Esophagus mucosa (tissue), 1 donor: ENCODE results near the gene TADA3. TPM values are rescaled to one million over a fixed set of nuclear protein-coding genes. Genes with fewer than 3 reads are reported as not detected.

ENCODE experiments used
- ATAC-seq: fragments of 200-7000 bp; cut with Tn5 transposase; one replicate; pipeline ENCODE4 v1.9.1; 2020
- total RNA-seq: library from RNA; stranded (reverse); gene quantifications from one replicate; pipeline ENCODE4 v1.2.4, GENCODE V29; 2023
- donor health status: DM: yes; HTN: yes; CAD: no.

The TADA3 gene
- total RNA-seq, 1 donor from 2014 or later: 32.3 TPM

GRCh38 chr3:9760779-9761505, 31.3 kb downstream of the TADA3 start:
- no peak for ATAC-seq

GRCh38 chr3:9757427-9757826, 34.8 kb downstream of the TADA3 start:
- no peak for ATAC-seq

GRCh38 chr3:9754678-9755077, 37.6 kb downstream of the TADA3 start:
- no peak for ATAC-seq

- peak; percentile 27 for ATAC-seq
Observed at GRCh38 chr3:9750556-9751411, 41.5 kb downstream of the TADA3 start.

GRCh38 chr3:9749645-9750555, 42.4 kb downstream of the TADA3 start, which contains the start of gene OGG1:
OGG1 (plus strand) TSS chr3:9749952; CDS start chr3:9750287, 335 bp downstream.
- ATAC-seq: peak; percentile 97

- ATAC-seq: no peak
Observed at GRCh38 chr3:9749296-9749644, 43.0 kb downstream of the TADA3 start.

- ATAC-seq: no peak
Observed at GRCh38 chr3:9748031-9748430, 44.2 kb downstream of the TADA3 start.

GRCh38 chr3:9747267-9747666, 45.0 kb downstream of the TADA3 start:
- no peak for ATAC-seq

- no peak for ATAC-seq
Observed at GRCh38 chr3:9746330-9746729, 45.9 kb downstream of the TADA3 start.

GRCh38 chr3:9745521-9745920, 46.8 kb downstream of the TADA3 start:
- no peak for ATAC-seq

- ATAC-seq: no peak
Observed at GRCh38 chr3:9744162-9744561, 48.1 kb downstream of the TADA3 start.

GRCh38 chr3:9743548-9743947, 48.7 kb downstream of the TADA3 start:
- ATAC-seq: no peak

- no peak for ATAC-seq
Observed at GRCh38 chr3:9742560-9742959, 49.7 kb downstream of the TADA3 start.

GRCh38 chr3:9739181-9739580, 53.1 kb downstream of the TADA3 start:
- no peak for ATAC-seq

- ATAC-seq: no peak
Observed at GRCh38 chr3:9736831-9737230, 55.4 kb downstream of the TADA3 start.

GRCh38 chr3:9732740-9733115, 59.5 kb downstream of the TADA3 start:
- ATAC-seq: no peak

- ATAC-seq: peak; percentile 15
Observed at GRCh38 chr3:9732080-9732739, 60.1 kb downstream of the TADA3 start.

- ATAC-seq: peak; percentile 99
Observed at GRCh38 chr3:9731206-9732079, 60.8 kb downstream of the TADA3 start, which contains the start of gene BRPF1. BRPF1 (plus strand) TSS chr3:9731735; CDS start chr3:9734141, 2,406 bp downstream.

GRCh38 chr3:9730657-9731205, 61.5 kb downstream of the TADA3 start:
- peak; percentile 32 for ATAC-seq
